Astrocyte (in vitro differentiated cells and primary cell): ENCODE results near the gene TTC23. TPM values are rescaled to one million over a fixed set of nuclear protein-coding genes. Genes with fewer than 3 reads are reported as not detected.

ENCODE experiments used
- DNase-seq: peaks from one replicate; pipeline ENCODE4 v3.0.0-alpha.2; 2010; ENCODE audit warnings: low read depth
- FAIRE-seq: peaks from 2 replicates; lab custom pipeline; 2011; peaks lifted over from hg19 to GRCh38; lab: Jason Lieb, UNC
- H2AFZ ChIP-seq: 2 replicates; pipeline ENCODE4 v1.6.0; 2012; ENCODE audit warnings: low read depth, low read length, inconsistent platforms
- H3K27ac ChIP-seq: 2 replicates; pipeline ENCODE4 v1.5.1; 2011; ENCODE audit warnings: low read depth, low read length, inconsistent platforms
- H3K27me3 ChIP-seq: 2 replicates; pipeline ENCODE4 v1.6.0; 2011; ENCODE audit warnings: low read length, inconsistent platforms; ENCODE audit not compliant: insufficient read depth
- H3K36me3 ChIP-seq: 2 replicates; pipeline ENCODE4 v1.5.1; 2011; ENCODE audit warnings: low read length, inconsistent platforms; ENCODE audit not compliant: insufficient read depth
- H3K4me1 ChIP-seq: 2 replicates; pipeline ENCODE4 v1.5.1; 2011; ENCODE audit warnings: low read length, inconsistent platforms; ENCODE audit not compliant: insufficient read depth
- H3K4me2 ChIP-seq: 2 replicates; pipeline ENCODE4 v1.6.0; 2012; ENCODE audit warnings: low read length, inconsistent platforms
- H3K4me3 ChIP-seq: 2 replicates; pipeline ENCODE4 v1.5.1; 2011; ENCODE audit warnings: low read depth, mild to moderate bottlenecking, low read length, inconsistent platforms; ENCODE audit not compliant: insufficient read depth
- H3K79me2 ChIP-seq: 2 replicates; pipeline ENCODE4 v1.6.0; 2012; ENCODE audit warnings: mild to moderate bottlenecking, low read length, inconsistent platforms; ENCODE audit not compliant: insufficient read depth
- H3K9ac ChIP-seq: 2 replicates; pipeline ENCODE4 v1.6.0; 2012; ENCODE audit warnings: mild to moderate bottlenecking, low read length, inconsistent platforms
- H3K9me3 ChIP-seq: 2 replicates; pipeline ENCODE4 v1.5.1; 2012; ENCODE audit warnings: low read depth, mild to moderate bottlenecking, low read length, inconsistent platforms; ENCODE audit not compliant: insufficient read depth
- H4K20me1 ChIP-seq: 2 replicates; pipeline ENCODE4 v1.6.0; 2012; ENCODE audit warnings: low read length, inconsistent platforms; ENCODE audit not compliant: insufficient read depth
- H3K27ac Mint-ChIP-seq: one replicate; pipeline ENCODE4 v1.8.0; 2021; ENCODE audit warnings: mild to moderate bottlenecking, mixed read lengths; ENCODE audit not compliant: unreplicated experiment
- H3K27me3 Mint-ChIP-seq: one replicate; pipeline ENCODE4 v1.8.0; 2021; ENCODE audit warnings: low read depth, mixed read lengths; ENCODE audit not compliant: unreplicated experiment
- H3K36me3 Mint-ChIP-seq: one replicate; pipeline ENCODE4 v1.8.0; 2021; ENCODE audit warnings: low read depth, mixed read lengths; ENCODE audit not compliant: unreplicated experiment
- H3K4me1 Mint-ChIP-seq: one replicate; pipeline ENCODE4 v1.8.0; 2021; ENCODE audit warnings: low read depth, mixed read lengths; ENCODE audit not compliant: unreplicated experiment
- H3K4me3 Mint-ChIP-seq: one replicate; pipeline ENCODE4 v1.8.0; 2021; ENCODE audit warnings: mild to moderate bottlenecking, moderate library complexity, mixed read lengths; ENCODE audit not compliant: unreplicated experiment
- H3K9me3 Mint-ChIP-seq: one replicate; pipeline ENCODE4 v1.8.0; 2021; ENCODE audit warnings: mild to moderate bottlenecking, mixed read lengths; ENCODE audit not compliant: unreplicated experiment
- EZH2 ChIP-seq: IDR thresholded peaks from 2 replicates; pipeline ENCODE4 v1.6.1; 2012; ENCODE audit warnings: mild to moderate bottlenecking, low read length, inconsistent platforms; ENCODE audit not compliant: insufficient read depth
- total RNA-seq: library from RNA; stranded (reverse); gene quantifications from 2 replicates; pipeline ENCODE4 v1.2.1, GENCODE V29; 2021
- TF ChIP-seq, protein P1 (sequence below): IDR thresholded peaks from 2 replicates; pipeline ENCODE4 v1.5.1; 2011; ENCODE audit warnings: low read depth, mild to moderate bottlenecking, inconsistent platforms, low read length, moderate library complexity; ENCODE audit not compliant: insufficient read depth

The TTC23 gene
- total RNA-seq, 1 donor from 2014 or later: 20.2 TPM

DNA sequence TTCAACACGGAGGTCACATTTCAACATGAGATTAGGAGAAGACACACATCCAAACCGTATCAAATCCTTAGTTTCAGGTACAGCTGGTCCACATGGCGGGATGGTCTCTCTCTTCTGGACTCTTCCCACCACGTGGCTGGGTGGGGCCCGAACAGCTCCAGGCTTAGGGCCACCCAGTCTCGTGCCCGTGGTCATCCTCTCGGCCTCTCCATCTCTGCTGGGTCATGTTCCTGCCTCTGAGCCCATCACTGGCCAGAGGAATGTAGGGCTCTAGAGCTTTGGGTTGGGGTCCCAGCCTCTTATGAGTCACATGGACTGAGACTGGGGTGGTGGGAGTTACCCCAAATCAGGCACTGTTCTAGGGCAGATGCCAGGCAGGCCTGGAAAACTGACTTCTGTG, 132.3 kb downstream of the TTC23 start:
- no peaks in the 10 kb centered on the region for H4K20me1 ChIP-seq
- TF ChIP-seq EZH2: no peak
- TF ChIP-seq, protein P1, sequence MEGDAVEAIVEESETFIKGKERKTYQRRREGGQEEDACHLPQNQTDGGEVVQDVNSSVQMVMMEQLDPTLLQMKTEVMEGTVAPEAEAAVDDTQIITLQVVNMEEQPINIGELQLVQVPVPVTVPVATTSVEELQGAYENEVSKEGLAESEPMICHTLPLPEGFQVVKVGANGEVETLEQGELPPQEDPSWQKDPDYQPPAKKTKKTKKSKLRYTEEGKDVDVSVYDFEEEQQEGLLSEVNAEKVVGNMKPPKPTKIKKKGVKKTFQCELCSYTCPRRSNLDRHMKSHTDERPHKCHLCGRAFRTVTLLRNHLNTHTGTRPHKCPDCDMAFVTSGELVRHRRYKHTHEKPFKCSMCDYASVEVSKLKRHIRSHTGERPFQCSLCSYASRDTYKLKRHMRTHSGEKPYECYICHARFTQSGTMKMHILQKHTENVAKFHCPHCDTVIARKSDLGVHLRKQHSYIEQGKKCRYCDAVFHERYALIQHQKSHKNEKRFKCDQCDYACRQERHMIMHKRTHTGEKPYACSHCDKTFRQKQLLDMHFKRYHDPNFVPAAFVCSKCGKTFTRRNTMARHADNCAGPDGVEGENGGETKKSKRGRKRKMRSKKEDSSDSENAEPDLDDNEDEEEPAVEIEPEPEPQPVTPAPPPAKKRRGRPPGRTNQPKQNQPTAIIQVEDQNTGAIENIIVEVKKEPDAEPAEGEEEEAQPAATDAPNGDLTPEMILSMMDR: no peak
- H3K9ac ChIP-seq: no peak overlapping the region
- no peak overlapping the region for H2AFZ ChIP-seq
- DNase-seq (no peak), FAIRE-seq (no peak)
- Mint-ChIP-seq H3K4me1 (peaks cover 24% of the 10 kb centered on the region), H3K27ac (no peak overlapping the region), H3K27me3 (no peaks in the 10 kb centered on the region), H3K36me3 (peaks cover 38% of the 10 kb centered on the region), H3K9me3 (no peaks in the 10 kb centered on the region), H3K4me3 (no peak overlapping the region)
- H3K27me3 ChIP-seq: no peaks in the 10 kb centered on the region
- no peaks in the 10 kb centered on the region for H3K79me2 ChIP-seq
- H3K9me3 ChIP-seq: no peaks in the 10 kb centered on the region
- H3K36me3 ChIP-seq: peaks cover 2% of the 10 kb centered on the region
- H3K4me3 ChIP-seq: no peak overlapping the region
- H3K27ac ChIP-seq: no peak overlapping the region
- H3K4me2 ChIP-seq: no peak overlapping the region
- no peaks in the 10 kb centered on the region for H3K4me1 ChIP-seq

- Mint-ChIP-seq H3K4me3 (no peak overlapping the region), H3K27me3 (no peaks in the 10 kb centered on the region), H3K4me1 (peaks cover 12% of the 10 kb centered on the region), H3K27ac (no peak overlapping the region), H3K36me3 (peaks cover 38% of the 10 kb centered on the region), H3K9me3 (no peaks in the 10 kb centered on the region)
- Histone ChIP-seq H3K79me2 (no peaks in the 10 kb centered on the region), H3K27me3 (no peaks in the 10 kb centered on the region), H3K4me2 (no peak overlapping the region), H2AFZ (no peak overlapping the region), H3K4me3 (no peak overlapping the region), H3K4me1 (no peaks in the 10 kb centered on the region), H3K9ac (no peak overlapping the region), H4K20me1 (no peaks in the 10 kb centered on the region), H3K36me3 (peaks cover 2% of the 10 kb centered on the region), H3K9me3 (no peaks in the 10 kb centered on the region), H3K27ac (no peak overlapping the region)
- DNase-seq (no peak), FAIRE-seq (no peak)
- TF ChIP-seq, protein P1: no peak
- no peak for TF ChIP-seq EZH2
Observed at GRCh38 chr15:99115300-99116215, 133.8 kb downstream of the TTC23 start.
